ENCODE data around the gene BGLAP. TPM values are rescaled to one million over a fixed set of nuclear protein-coding genes. Genes with fewer than 3 reads are reported as not detected.

Gene BGLAP
- total and polyA plus RNA-seq, 2 experiments from 2014 or later: 0.17 to 0.64 TPM

GRCh38 chr1:156270314-156270713 is 28.3 kb downstream of the BGLAP start:
- no peak overlapping the region for H3K27ac ChIP-seq
- no peak overlapping the region for H3K4me3 ChIP-seq
- H3K27me3 ChIP-seq: no peaks in the 10 kb centered on the region
- WGBS (ENCODE audit: low lambda C conversion rate, missing lambda C conversion rate): 98% methylated on average over 3 of the region's 3 CpGs
- H3K9me3 ChIP-seq (ENCODE audit: low read depth): no peaks in the 10 kb centered on the region
- H3K79me2 ChIP-seq: peaks cover 2% of the 10 kb centered on the region
- H2AFZ ChIP-seq: no peak overlapping the region
- no peaks in the 10 kb centered on the region for H3K36me3 ChIP-seq (replicated peaks; ENCODE audit: insufficient read depth, low read depth)
- no peaks in the 10 kb centered on the region for H3K4me1 ChIP-seq (ENCODE audit: insufficient read depth)
- TF ChIP-seq CTCF (IDR thresholded peaks at IDR 0.05; ENCODE audit: poor library complexity) (no peak), EZH2 (IDR thresholded peaks at IDR 0.05; ENCODE audit: borderline replicate concordance) (no peak), EZH2phosphoT487 (IDR thresholded peaks at IDR 0.05; ENCODE audit: low read depth, severe bottlenecking, unreplicated experiment) (no peak)
- no peaks in the 10 kb centered on the region for H4K20me1 ChIP-seq (ENCODE audit: insufficient read depth, poor library complexity, severe bottlenecking)
- no peak overlapping the region for H3K4me2 ChIP-seq
- H3K9me2 ChIP-seq (replicated peaks; ENCODE audit: insufficient read depth): no peaks in the 10 kb centered on the region
- DNase-seq (ENCODE audit: low spot score): no peak

- TF ChIP-seq EZH2 (IDR thresholded peaks at IDR 0.05; ENCODE audit: borderline replicate concordance): no peak
- no peak for TF ChIP-seq EZH2phosphoT487 (IDR thresholded peaks at IDR 0.05; ENCODE audit: low read depth, severe bottlenecking, unreplicated experiment)
- TF ChIP-seq CTCF (IDR thresholded peaks at IDR 0.05; ENCODE audit: poor library complexity): no peak
- H3K27me3 ChIP-seq: no peaks in the 10 kb centered on the region
- H3K4me1 ChIP-seq (ENCODE audit: insufficient read depth): peaks cover 8% of the 10 kb centered on the region
- no peak overlapping the region for H3K27ac ChIP-seq
- no peaks in the 10 kb centered on the region for H3K9me3 ChIP-seq (ENCODE audit: low read depth)
- H3K79me2 ChIP-seq: peaks cover 35% of the 10 kb centered on the region
- no peak overlapping the region for H3K4me2 ChIP-seq
- no peak overlapping the region for H2AFZ ChIP-seq
- H4K20me1 ChIP-seq (ENCODE audit: insufficient read depth, poor library complexity, severe bottlenecking): peaks cover 21% of the 10 kb centered on the region
- no peak overlapping the region for H3K4me3 ChIP-seq
- no peaks in the 10 kb centered on the region for H3K9me2 ChIP-seq (replicated peaks; ENCODE audit: insufficient read depth)
- H3K36me3 ChIP-seq (replicated peaks; ENCODE audit: insufficient read depth, low read depth): peaks cover 7% of the 10 kb centered on the region
- DNase-seq (ENCODE audit: low spot score): no peak
Measured at GRCh38 chr1:156276532-156276931, 34.5 kb downstream of the BGLAP start.

- no peaks in the 10 kb centered on the region for H3K27me3 ChIP-seq
- H3K9me3 ChIP-seq (ENCODE audit: low read depth): no peaks in the 10 kb centered on the region
- WGBS (ENCODE audit: low lambda C conversion rate, missing lambda C conversion rate): 77% methylated on average over 6 of the region's 6 CpGs
- peak; percentile 34 for DNase-seq (ENCODE audit: low spot score)
- no peak for TF ChIP-seq EZH2 (IDR thresholded peaks at IDR 0.05; ENCODE audit: borderline replicate concordance)
- no peak for TF ChIP-seq EZH2phosphoT487 (IDR thresholded peaks at IDR 0.05; ENCODE audit: low read depth, severe bottlenecking, unreplicated experiment)
- no peak for TF ChIP-seq CTCF (IDR thresholded peaks at IDR 0.05; ENCODE audit: poor library complexity)
- peaks cover 9% of the 10 kb centered on the region for H3K4me1 ChIP-seq (ENCODE audit: insufficient read depth)
- no peak overlapping the region for H3K4me2 ChIP-seq
- peaks cover 7% of the 10 kb centered on the region for H3K36me3 ChIP-seq (replicated peaks; ENCODE audit: insufficient read depth, low read depth)
- H3K4me3 ChIP-seq: no peak overlapping the region
- no peak overlapping the region for H3K27ac ChIP-seq
- H3K9me2 ChIP-seq (replicated peaks; ENCODE audit: insufficient read depth): no peaks in the 10 kb centered on the region
- peaks cover 40% of the 10 kb centered on the region for H3K79me2 ChIP-seq
- H2AFZ ChIP-seq: no peak overlapping the region
- H4K20me1 ChIP-seq (ENCODE audit: insufficient read depth, poor library complexity, severe bottlenecking): peaks cover 21% of the 10 kb centered on the region
Measured at GRCh38 chr1:156276966-156277381, 35.0 kb downstream of the BGLAP start.

GRCh38 chr1:156279837-156280236 is 37.9 kb downstream of the BGLAP start:
- 95% methylated on average over 3 of the region's 3 CpGs for WGBS (ENCODE audit: low lambda C conversion rate, missing lambda C conversion rate)

More at GRCh38 chr1:156279837-156280236, 37.9 kb downstream of the BGLAP start:
- no peak overlapping the region for H2AFZ ChIP-seq
- no peaks in the 10 kb centered on the region for H3K27me3 ChIP-seq
- DNase-seq (ENCODE audit: low spot score): no peak
- H3K4me2 ChIP-seq: no peak overlapping the region
- peaks cover 7% of the 10 kb centered on the region for H3K36me3 ChIP-seq (replicated peaks; ENCODE audit: insufficient read depth, low read depth)
- peaks cover 17% of the 10 kb centered on the region for H3K4me1 ChIP-seq (ENCODE audit: insufficient read depth)
- no peaks in the 10 kb centered on the region for H3K9me2 ChIP-seq (replicated peaks; ENCODE audit: insufficient read depth)
- TF ChIP-seq EZH2phosphoT487 (IDR thresholded peaks at IDR 0.05; ENCODE audit: low read depth, severe bottlenecking, unreplicated experiment): no peak
- no peak for TF ChIP-seq CTCF (IDR thresholded peaks at IDR 0.05; ENCODE audit: poor library complexity)
- no peak for TF ChIP-seq EZH2 (IDR thresholded peaks at IDR 0.05; ENCODE audit: borderline replicate concordance)
- no peak overlapping the region for H3K4me3 ChIP-seq
- H3K79me2 ChIP-seq: peaks cover 49% of the 10 kb centered on the region
- H3K27ac ChIP-seq: no peak overlapping the region
- H3K9me3 ChIP-seq (ENCODE audit: low read depth): no peaks in the 10 kb centered on the region
- H4K20me1 ChIP-seq (ENCODE audit: insufficient read depth, poor library complexity, severe bottlenecking): peaks cover 21% of the 10 kb centered on the region

Measured in hepatocyte (in vitro differentiated cells).